ENCODE results near the gene SPR.

Gene SPR

GRCh38 chr2:72859831-72860262, 27.4 kb upstream of the SPR start:
- Histone ChIP-seq H3K9me2 (replicated peaks; ENCODE audit: insufficient read depth, low read length) (no peaks in the 10 kb centered on the region), H3K27ac (ENCODE audit: low read depth, low read length) (no peak overlapping the region), H2AFZ (ENCODE audit: low read depth, low read length, severe bottlenecking) (no peak overlapping the region), H3K36me3 (ENCODE audit: low read length) (no peaks in the 10 kb centered on the region), H3K9ac (ENCODE audit: low read length) (no peak overlapping the region), H3K27me3 (ENCODE audit: low read length) (no peaks in the 10 kb centered on the region), H3K9me3 (ENCODE audit: insufficient read depth, low read length) (no peaks in the 10 kb centered on the region), H4K20me1 (ENCODE audit: low read depth, low read length) (no peaks in the 10 kb centered on the region), H3F3A (ENCODE audit: insufficient read depth) (no peaks in the 10 kb centered on the region), H3K79me2 (ENCODE audit: insufficient read depth, low read length) (no peaks in the 10 kb centered on the region), H3K4me3 (ENCODE audit: insufficient read depth, low read length, poor library complexity, severe bottlenecking) (no peak overlapping the region), H3K4me2 (ENCODE audit: low read depth, low read length, poor library complexity, severe bottlenecking) (no peak overlapping the region)
- peak; percentile 47 for TF ChIP-seq CTCF (IDR thresholded peaks at IDR 0.05; ENCODE audit: insufficient read depth, low read length, poor library complexity, severe bottlenecking)
- no peak for TF ChIP-seq EZH2phosphoT487 (conservative IDR thresholded peaks at IDR 0.05; ENCODE audit: low read length)

GRCh38 chr2:72862239-72862988, 24.8 kb upstream of the SPR start:
- H3K27ac ChIP-seq (ENCODE audit: low read depth, low read length), result no peak overlapping the region
- no peaks in the 10 kb centered on the region for H3K36me3 ChIP-seq (ENCODE audit: low read length)
- H3K4me3 ChIP-seq (ENCODE audit: insufficient read depth, low read length, poor library complexity, severe bottlenecking), result no peak overlapping the region
- no peaks in the 10 kb centered on the region for H3K27me3 ChIP-seq (ENCODE audit: low read length)
- H2AFZ ChIP-seq (ENCODE audit: low read depth, low read length, severe bottlenecking), result peak overlapping the region; percentile 49
- TF ChIP-seq EZH2phosphoT487 (conservative IDR thresholded peaks at IDR 0.05; ENCODE audit: low read length) (no peak), CTCF (IDR thresholded peaks at IDR 0.05; ENCODE audit: insufficient read depth, low read length, poor library complexity, severe bottlenecking) (peak; percentile 94)
- H3K9me3 ChIP-seq (ENCODE audit: insufficient read depth, low read length), result no peaks in the 10 kb centered on the region
- no peaks in the 10 kb centered on the region for H3K9me2 ChIP-seq (replicated peaks; ENCODE audit: insufficient read depth, low read length)
- no peaks in the 10 kb centered on the region for H3K79me2 ChIP-seq (ENCODE audit: insufficient read depth, low read length)
- no peaks in the 10 kb centered on the region for H4K20me1 ChIP-seq (ENCODE audit: low read depth, low read length)
- H3F3A ChIP-seq (ENCODE audit: insufficient read depth), result no peaks in the 10 kb centered on the region
- H3K4me2 ChIP-seq (ENCODE audit: low read depth, low read length, poor library complexity, severe bottlenecking), result peak overlapping the region; percentile 8
- H3K9ac ChIP-seq (ENCODE audit: low read length), result no peak overlapping the region

GRCh38 chr2:72863046-72863445, 24.2 kb upstream of the SPR start:
- TF ChIP-seq EZH2phosphoT487 (conservative IDR thresholded peaks at IDR 0.05; ENCODE audit: low read length) (no peak), CTCF (IDR thresholded peaks at IDR 0.05; ENCODE audit: insufficient read depth, low read length, poor library complexity, severe bottlenecking) (no peak)
- Histone ChIP-seq H3K4me3 (ENCODE audit: insufficient read depth, low read length, poor library complexity, severe bottlenecking) (no peak overlapping the region), H3K9me2 (replicated peaks; ENCODE audit: insufficient read depth, low read length) (no peaks in the 10 kb centered on the region), H3K4me2 (ENCODE audit: low read depth, low read length, poor library complexity, severe bottlenecking) (no peak overlapping the region), H3K36me3 (ENCODE audit: low read length) (no peaks in the 10 kb centered on the region), H3K27me3 (ENCODE audit: low read length) (no peaks in the 10 kb centered on the region), H2AFZ (ENCODE audit: low read depth, low read length, severe bottlenecking) (no peak overlapping the region), H3K9ac (ENCODE audit: low read length) (no peak overlapping the region), H3K27ac (ENCODE audit: low read depth, low read length) (no peak overlapping the region), H3K9me3 (ENCODE audit: insufficient read depth, low read length) (no peaks in the 10 kb centered on the region), H3K79me2 (ENCODE audit: insufficient read depth, low read length) (no peaks in the 10 kb centered on the region), H4K20me1 (ENCODE audit: low read depth, low read length) (no peaks in the 10 kb centered on the region), H3F3A (ENCODE audit: insufficient read depth) (no peaks in the 10 kb centered on the region)
